GM21825 (cell line): ENCODE measurements around the gene RASL10A.

Experiments used
- ATAC-seq: cut with Tn5 transposase; IDR thresholded peaks from one replicate; pipeline ENCODE4 v1.9.1; 2021; ENCODE audit warnings: mild to moderate bottlenecking, moderate library complexity; ENCODE audit not compliant: unreplicated experiment

RASL10A gene

GRCh38 chr22:29339381-29340235 lies 24.1 kb upstream of the RASL10A start:
- ATAC-seq, result no peak

GRCh38 chr22:29338398-29338797 lies 22.9 kb upstream of the RASL10A start:
- ATAC-seq, result no peak

GRCh38 chr22:29337631-29338284 lies 22.3 kb upstream of the RASL10A start:
- ATAC-seq, result no peak

GRCh38 chr22:29336751-29337490 lies 21.4 kb upstream of the RASL10A start:
- ATAC-seq, result no peak

- no peak for ATAC-seq
Observed at GRCh38 chr22:29335656-29336055, 20.2 kb upstream of the RASL10A start.

- ATAC-seq, result no peak
Observed at GRCh38 chr22:29334696-29335344, 19.3 kb upstream of the RASL10A start.

- ATAC-seq, result no peak
Observed at GRCh38 chr22:29334148-29334547, 18.7 kb upstream of the RASL10A start.

GRCh38 chr22:29332886-29333496 lies 17.5 kb upstream of the RASL10A start:
- no peak for ATAC-seq

- no peak for ATAC-seq
Observed at GRCh38 chr22:29331658-29332300, 16.3 kb upstream of the RASL10A start.

GRCh38 chr22:29331213-29331612 lies 15.7 kb upstream of the RASL10A start:
- no peak for ATAC-seq

GRCh38 chr22:29330753-29331152 lies 15.3 kb upstream of the RASL10A start:
- ATAC-seq, result no peak

GRCh38 chr22:29330291-29330690 lies 14.8 kb upstream of the RASL10A start:
- ATAC-seq, result no peak

GRCh38 chr22:29329581-29329980 lies 14.1 kb upstream of the RASL10A start:
- ATAC-seq, result no peak

- no peak for ATAC-seq
Observed at GRCh38 chr22:29328566-29329500, 13.3 kb upstream of the RASL10A start.

- ATAC-seq, result no peak
Observed at GRCh38 chr22:29328055-29328454, 12.6 kb upstream of the RASL10A start.

GRCh38 chr22:29327089-29327764 lies 11.7 kb upstream of the RASL10A start:
- no peak for ATAC-seq

GRCh38 chr22:29326481-29326880 lies 11.0 kb upstream of the RASL10A start:
- ATAC-seq, result no peak

GRCh38 chr22:29325785-29326315 lies 10.4 kb upstream of the RASL10A start:
- no peak for ATAC-seq
